Liver (tissue), 3 donors: ENCODE results near the gene FAM20C.

Source experiments
- EGR1 ChIP-seq, 2 donors: IDR thresholded peaks; 2 replicates each; pipeline ENCODE4 v1.6.1; 2016 to 2018; ENCODE audit warnings: antibody characterized with exemption in 2 of 2, low read depth in 2 of 2
- HNF4G ChIP-seq: IDR thresholded peaks from 2 replicates; pipeline ENCODE4 v1.6.1; 2016; ENCODE audit warnings: antibody characterized with exemption
- JUND ChIP-seq, 2 donors: IDR thresholded peaks; 2 replicates each; pipeline ENCODE4 v1.6.1; 2016; ENCODE audit warnings: antibody characterized with exemption in 2 of 2
- NR2F2 ChIP-seq: IDR thresholded peaks from 2 replicates; pipeline ENCODE4 v1.6.1; 2016; ENCODE audit warnings: antibody characterized with exemption
- RAD21 ChIP-seq, 2 donors: IDR thresholded peaks; 2 replicates each; pipeline ENCODE4 v1.6.1; 2016; ENCODE audit warnings: antibody characterized with exemption in 2 of 2, mild to moderate bottlenecking in 2 of 2
- REST ChIP-seq: IDR thresholded peaks from 2 replicates; pipeline ENCODE4 v1.6.1; 2016; ENCODE audit warnings: antibody characterized with exemption, mild to moderate bottlenecking
- RXRA ChIP-seq, 2 donors: IDR thresholded peaks; 2 replicates each; pipeline ENCODE4 v1.6.1; 2017 to 2018; ENCODE audit warnings: antibody characterized with exemption in 2 of 2, mild to moderate bottlenecking in 1 of 2
- SP1 ChIP-seq: IDR thresholded peaks from 2 replicates; pipeline ENCODE4 v1.6.1; 2018; ENCODE audit warnings: antibody characterized with exemption, mild to moderate bottlenecking
- TAF1 ChIP-seq: conservative IDR thresholded peaks from 2 replicates; pipeline ENCODE4 v1.6.1; 2016; ENCODE audit warnings: antibody characterized with exemption, mild to moderate bottlenecking
- YY1 ChIP-seq: IDR thresholded peaks from 2 replicates; pipeline ENCODE4 v1.6.1; 2016; ENCODE audit warnings: antibody characterized with exemption, mild to moderate bottlenecking
- TF ChIP-seq, protein P1 (sequence below): fragments of 150-350 bp; IDR thresholded peaks from 2 replicates; pipeline ENCODE4 v1.5.1; 2017; ENCODE audit warnings: improper control_type of control experiment, low read depth, low read length; ENCODE audit not compliant: missing input control
- TF ChIP-seq, protein P2 (sequence below): IDR thresholded peaks from 2 replicates; pipeline ENCODE4 v1.6.1; 2016; ENCODE audit warnings: antibody characterized with exemption
- TF ChIP-seq, protein P3 (sequence below): IDR thresholded peaks from 2 replicates; pipeline ENCODE4 v1.6.1; 2016; ENCODE audit warnings: antibody characterized with exemption
- donor health status: healthy.
- donor health status: healthy.

GRCh38 chr7:249989-250388 is 57.6 kb downstream of the FAM20C start:
- TF ChIP-seq, protein P1, sequence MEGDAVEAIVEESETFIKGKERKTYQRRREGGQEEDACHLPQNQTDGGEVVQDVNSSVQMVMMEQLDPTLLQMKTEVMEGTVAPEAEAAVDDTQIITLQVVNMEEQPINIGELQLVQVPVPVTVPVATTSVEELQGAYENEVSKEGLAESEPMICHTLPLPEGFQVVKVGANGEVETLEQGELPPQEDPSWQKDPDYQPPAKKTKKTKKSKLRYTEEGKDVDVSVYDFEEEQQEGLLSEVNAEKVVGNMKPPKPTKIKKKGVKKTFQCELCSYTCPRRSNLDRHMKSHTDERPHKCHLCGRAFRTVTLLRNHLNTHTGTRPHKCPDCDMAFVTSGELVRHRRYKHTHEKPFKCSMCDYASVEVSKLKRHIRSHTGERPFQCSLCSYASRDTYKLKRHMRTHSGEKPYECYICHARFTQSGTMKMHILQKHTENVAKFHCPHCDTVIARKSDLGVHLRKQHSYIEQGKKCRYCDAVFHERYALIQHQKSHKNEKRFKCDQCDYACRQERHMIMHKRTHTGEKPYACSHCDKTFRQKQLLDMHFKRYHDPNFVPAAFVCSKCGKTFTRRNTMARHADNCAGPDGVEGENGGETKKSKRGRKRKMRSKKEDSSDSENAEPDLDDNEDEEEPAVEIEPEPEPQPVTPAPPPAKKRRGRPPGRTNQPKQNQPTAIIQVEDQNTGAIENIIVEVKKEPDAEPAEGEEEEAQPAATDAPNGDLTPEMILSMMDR, result no peak
- TF ChIP-seq YY1 (no peak), TAF1 (no peak), RXRA (IDR thresholded peaks at IDR 0.05) (no peak), EGR1 (IDR thresholded peaks at IDR 0.05; ENCODE audit: low read depth in 2 of 2) (no peak), NR2F2 (no peak), RAD21 (IDR thresholded peaks at IDR 0.05) (no peak), HNF4G (no peak), REST (no peak), SP1 (no peak), JUND (IDR thresholded peaks at IDR 0.05) (no peak)
- TF ChIP-seq, protein P2, sequence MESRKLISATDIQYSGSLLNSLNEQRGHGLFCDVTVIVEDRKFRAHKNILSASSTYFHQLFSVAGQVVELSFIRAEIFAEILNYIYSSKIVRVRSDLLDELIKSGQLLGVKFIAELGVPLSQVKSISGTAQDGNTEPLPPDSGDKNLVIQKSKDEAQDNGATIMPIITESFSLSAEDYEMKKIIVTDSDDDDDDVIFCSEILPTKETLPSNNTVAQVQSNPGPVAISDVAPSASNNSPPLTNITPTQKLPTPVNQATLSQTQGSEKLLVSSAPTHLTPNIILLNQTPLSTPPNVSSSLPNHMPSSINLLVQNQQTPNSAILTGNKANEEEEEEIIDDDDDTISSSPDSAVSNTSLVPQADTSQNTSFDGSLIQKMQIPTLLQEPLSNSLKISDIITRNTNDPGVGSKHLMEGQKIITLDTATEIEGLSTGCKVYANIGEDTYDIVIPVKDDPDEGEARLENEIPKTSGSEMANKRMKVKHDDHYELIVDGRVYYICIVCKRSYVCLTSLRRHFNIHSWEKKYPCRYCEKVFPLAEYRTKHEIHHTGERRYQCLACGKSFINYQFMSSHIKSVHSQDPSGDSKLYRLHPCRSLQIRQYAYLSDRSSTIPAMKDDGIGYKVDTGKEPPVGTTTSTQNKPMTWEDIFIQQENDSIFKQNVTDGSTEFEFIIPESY, result no peak
- TF ChIP-seq, protein P3, sequence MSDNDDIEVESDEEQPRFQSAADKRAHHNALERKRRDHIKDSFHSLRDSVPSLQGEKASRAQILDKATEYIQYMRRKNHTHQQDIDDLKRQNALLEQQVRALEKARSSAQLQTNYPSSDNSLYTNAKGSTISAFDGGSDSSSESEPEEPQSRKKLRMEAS, result no peak
